AG09319 (cell line): ENCODE data around the gene PAXIP1.

Experiments
- DNase-seq: peaks from one replicate; pipeline ENCODE4 v3.0.0-alpha.2; 2010; ENCODE audit warnings: low read depth; ENCODE audit errors: extremely low read depth
- CTCF ChIP-seq: IDR thresholded peaks from 2 replicates; pipeline ENCODE4 v1.5.1; 2011; ENCODE audit warnings: low read depth, mild to moderate bottlenecking, inconsistent platforms, low read length, moderate library complexity

PAXIP1 gene

GRCh38 chr7:154902600-154903082, 100.3 kb downstream of the PAXIP1 start:
- no peak for DNase-seq
- no peak for TF ChIP-seq CTCF

DNA sequence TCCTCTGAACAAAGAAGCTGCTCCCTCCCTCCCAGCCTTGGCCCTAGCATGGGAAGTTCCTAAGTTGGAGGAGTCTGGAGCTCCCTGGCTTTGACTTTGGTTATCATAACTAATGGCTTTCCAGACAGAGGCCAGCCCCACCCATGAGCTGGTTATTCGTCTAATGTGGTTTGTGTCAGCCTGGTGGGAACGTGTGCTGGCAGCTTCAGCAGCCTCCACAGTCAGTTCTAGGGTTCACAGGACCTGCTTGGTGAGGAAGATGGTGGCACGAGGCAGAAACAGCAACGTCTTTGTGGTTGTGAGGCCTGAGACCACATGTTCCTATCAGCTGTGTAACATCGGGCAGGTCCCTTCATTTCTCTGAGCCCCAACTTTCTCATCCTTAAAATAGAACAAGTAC, 103.1 kb downstream of the PAXIP1 start:
- TF ChIP-seq CTCF = no peak
- no peak for DNase-seq

- DNase-seq = no peak
- no peak for TF ChIP-seq CTCF
These were observed 103.7 kb downstream of the PAXIP1 start for GRCh38 chr7:154898973-154899855.

GRCh38 chr7:154896076-154896475, 106.8 kb downstream of the PAXIP1 start:
- DNase-seq = no peak
- TF ChIP-seq CTCF = no peak
